ENCODE results near the gene GOSR2. TPM values are rescaled to one million over a fixed set of nuclear protein-coding genes. Genes with fewer than 3 reads are reported as not detected.

Gene GOSR2
- total and polyA plus RNA-seq, 2 of the 13 experiments (the other 11 are each of a cell fraction or from before 2014, with no cell fraction given) = 61.5 to 63.9 TPM

GRCh38 chr17:46943501-46944393 lies 20.8 kb downstream of the GOSR2 start (continued):
- TF ChIP-seq KLF13 (CRISPR knock-in tag; IDR thresholded peaks at IDR 0.05) (no peak), ZNF354B (CRISPR knock-in tag; IDR thresholded peaks at IDR 0.05) (peak; percentile 93; the same call in 1 of the 2 replicates), NRL (CRISPR knock-in tag; IDR thresholded peaks at IDR 0.05; ENCODE audit: borderline replicate concordance) (peak; percentile 94; the same call in 1 of the 2 replicates), KDM4B (CRISPR knock-in tag; IDR thresholded peaks at IDR 0.05) (peak; percentile 92), ZNF746 (CRISPR knock-in tag; IDR thresholded peaks at IDR 0.05) (peak; percentile 96), FOXM1 (CRISPR knock-in tag; IDR thresholded peaks at IDR 0.05) (no peak), PLSCR1 (CRISPR knock-in tag; IDR thresholded peaks at IDR 0.05; ENCODE audit: borderline replicate concordance) (no peak; the same call in 1 of the 2 replicates), U2AF1 (optimal IDR thresholded peaks at IDR 0.05; ENCODE audit: low read depth, low read length) (peak; percentile 93), DPF2 (CRISPR knock-in tag; IDR thresholded peaks at IDR 0.05; ENCODE audit: borderline replicate concordance, low read depth) (peak; percentile 80; the same call in 1 of the 2 replicates), POGZ (CRISPR knock-in tag; IDR thresholded peaks at IDR 0.05) (peak; percentile 86), TMF1 (CRISPR knock-in tag; IDR thresholded peaks at IDR 0.05; ENCODE audit: low read depth) (0 out of 2 replicates have a peak, but pooled peaks have one; percentile 83), RAD51 (IDR thresholded peaks at IDR 0.05; ENCODE audit: borderline replicate concordance) (no peak), ZNF296 (CRISPR knock-in tag; conservative IDR thresholded peaks at IDR 0.05) (no peak), PCBP2 (optimal IDR thresholded peaks at IDR 0.05; ENCODE audit: low read depth, low read length, poor library complexity, severe bottlenecking) (no peak), ZNF724P (CRISPR knock-in tag; IDR thresholded peaks at IDR 0.05; ENCODE audit: borderline replicate concordance) (peak; percentile 89; the same call in 1 of the 2 replicates), HNF4A (CRISPR knock-in tag; IDR thresholded peaks at IDR 0.05) (peak; percentile 95), NCOA1 (CRISPR knock-in tag; IDR thresholded peaks at IDR 0.05) (no peak), ZNF343 (CRISPR knock-in tag; IDR thresholded peaks at IDR 0.05) (peak; percentile 93)
- TF ChIP-seq, protein P1, sequence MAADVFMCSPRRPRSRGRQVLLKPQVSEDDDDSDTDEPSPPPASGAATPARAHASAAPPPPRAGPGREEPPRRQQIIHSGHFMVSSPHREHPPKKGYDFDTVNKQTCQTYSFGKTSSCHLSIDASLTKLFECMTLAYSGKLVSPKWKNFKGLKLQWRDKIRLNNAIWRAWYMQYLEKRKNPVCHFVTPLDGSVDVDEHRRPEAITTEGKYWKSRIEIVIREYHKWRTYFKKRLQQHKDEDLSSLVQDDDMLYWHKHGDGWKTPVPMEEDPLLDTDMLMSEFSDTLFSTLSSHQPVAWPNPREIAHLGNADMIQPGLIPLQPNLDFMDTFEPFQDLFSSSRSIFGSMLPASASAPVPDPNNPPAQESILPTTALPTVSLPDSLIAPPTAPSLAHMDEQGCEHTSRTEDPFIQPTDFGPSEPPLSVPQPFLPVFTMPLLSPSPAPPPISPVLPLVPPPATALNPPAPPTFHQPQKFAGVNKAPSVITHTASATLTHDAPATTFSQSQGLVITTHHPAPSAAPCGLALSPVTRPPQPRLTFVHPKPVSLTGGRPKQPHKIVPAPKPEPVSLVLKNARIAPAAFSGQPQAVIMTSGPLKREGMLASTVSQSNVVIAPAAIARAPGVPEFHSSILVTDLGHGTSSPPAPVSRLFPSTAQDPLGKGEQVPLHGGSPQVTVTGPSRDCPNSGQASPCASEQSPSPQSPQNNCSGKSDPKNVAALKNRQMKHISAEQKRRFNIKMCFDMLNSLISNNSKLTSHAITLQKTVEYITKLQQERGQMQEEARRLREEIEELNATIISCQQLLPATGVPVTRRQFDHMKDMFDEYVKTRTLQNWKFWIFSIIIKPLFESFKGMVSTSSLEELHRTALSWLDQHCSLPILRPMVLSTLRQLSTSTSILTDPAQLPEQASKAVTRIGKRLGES (CRISPR knock-in tag; IDR thresholded peaks at IDR 0.05; ENCODE audit: borderline replicate concordance) = no peak
- TF ChIP-seq, protein P2, sequence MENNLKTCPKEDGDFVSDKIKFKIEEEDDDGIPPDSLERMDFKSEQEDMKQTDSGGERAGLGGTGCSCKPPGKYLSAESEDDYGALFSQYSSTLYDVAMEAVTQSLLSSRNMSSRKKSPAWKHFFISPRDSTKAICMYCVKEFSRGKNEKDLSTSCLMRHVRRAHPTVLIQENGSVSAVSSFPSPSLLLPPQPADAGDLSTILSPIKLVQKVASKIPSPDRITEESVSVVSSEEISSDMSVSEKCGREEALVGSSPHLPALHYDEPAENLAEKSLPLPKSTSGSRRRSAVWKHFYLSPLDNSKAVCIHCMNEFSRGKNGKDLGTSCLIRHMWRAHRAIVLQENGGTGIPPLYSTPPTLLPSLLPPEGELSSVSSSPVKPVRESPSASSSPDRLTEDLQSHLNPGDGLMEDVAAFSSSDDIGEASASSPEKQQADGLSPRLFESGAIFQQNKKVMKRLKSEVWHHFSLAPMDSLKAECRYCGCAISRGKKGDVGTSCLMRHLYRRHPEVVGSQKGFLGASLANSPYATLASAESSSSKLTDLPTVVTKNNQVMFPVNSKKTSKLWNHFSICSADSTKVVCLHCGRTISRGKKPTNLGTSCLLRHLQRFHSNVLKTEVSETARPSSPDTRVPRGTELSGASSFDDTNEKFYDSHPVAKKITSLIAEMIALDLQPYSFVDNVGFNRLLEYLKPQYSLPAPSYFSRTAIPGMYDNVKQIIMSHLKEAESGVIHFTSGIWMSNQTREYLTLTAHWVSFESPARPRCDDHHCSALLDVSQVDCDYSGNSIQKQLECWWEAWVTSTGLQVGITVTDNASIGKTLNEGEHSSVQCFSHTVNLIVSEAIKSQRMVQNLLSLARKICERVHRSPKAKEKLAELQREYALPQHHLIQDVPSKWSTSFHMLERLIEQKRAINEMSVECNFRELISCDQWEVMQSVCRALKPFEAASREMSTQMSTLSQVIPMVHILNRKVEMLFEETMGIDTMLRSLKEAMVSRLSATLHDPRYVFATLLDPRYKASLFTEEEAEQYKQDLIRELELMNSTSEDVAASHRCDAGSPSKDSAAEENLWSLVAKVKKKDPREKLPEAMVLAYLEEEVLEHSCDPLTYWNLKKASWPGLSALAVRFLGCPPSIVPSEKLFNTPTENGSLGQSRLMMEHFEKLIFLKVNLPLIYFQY (CRISPR knock-in tag; IDR thresholded peaks at IDR 0.05; ENCODE audit: borderline replicate concordance) = peak; percentile 78

Measured in HepG2 (cell line).